Measurements from ENCODE around the gene LBHD2. TPM values are rescaled to one million over a fixed set of nuclear protein-coding genes. Genes with fewer than 3 reads are reported as not detected.

Gene LBHD2
- polyA plus RNA-seq, 1 donor from 2014 or later, result not detected

GRCh38 chr14:103096387-103096786 lies 12.4 kb downstream of the LBHD2 start:
- H2AFZ ChIP-seq (ENCODE audit: low read depth, low read length), result no peak overlapping the region

GRCh38 chr14:103097244-103097993 lies 13.4 kb downstream of the LBHD2 start:
- H3K9me3 ChIP-seq (ENCODE audit: low read length), result no peaks in the 10 kb centered on the region
- H2AFZ ChIP-seq (ENCODE audit: low read depth, low read length), result no peak overlapping the region
- H3K27me3 ChIP-seq (ENCODE audit: insufficient read depth, low read depth, low read length), result peaks cover 12% of the 10 kb centered on the region
- TF ChIP-seq EZH2 (IDR thresholded peaks at IDR 0.05; ENCODE audit: borderline replicate concordance, insufficient read depth, low read length, poor library complexity, severe bottlenecking) (no peak), RAD21 (conservative IDR thresholded peaks at IDR 0.05) (no peak), TAF1 (IDR thresholded peaks at IDR 0.05; ENCODE audit: low read depth) (no peak), MXI1 (conservative IDR thresholded peaks at IDR 0.05; ENCODE audit: poor library complexity, severe bottlenecking) (no peak), REST (IDR thresholded peaks at IDR 0.05; ENCODE audit: borderline replicate concordance) (no peak), POLR2AphosphoS5 (IDR thresholded peaks at IDR 0.05) (no peak), EP300 (conservative IDR thresholded peaks at IDR 0.05; ENCODE audit: poor library complexity, severe bottlenecking) (no peak), SMC3 (conservative IDR thresholded peaks at IDR 0.05; ENCODE audit: poor library complexity) (no peak)
- TF ChIP-seq, protein P1, sequence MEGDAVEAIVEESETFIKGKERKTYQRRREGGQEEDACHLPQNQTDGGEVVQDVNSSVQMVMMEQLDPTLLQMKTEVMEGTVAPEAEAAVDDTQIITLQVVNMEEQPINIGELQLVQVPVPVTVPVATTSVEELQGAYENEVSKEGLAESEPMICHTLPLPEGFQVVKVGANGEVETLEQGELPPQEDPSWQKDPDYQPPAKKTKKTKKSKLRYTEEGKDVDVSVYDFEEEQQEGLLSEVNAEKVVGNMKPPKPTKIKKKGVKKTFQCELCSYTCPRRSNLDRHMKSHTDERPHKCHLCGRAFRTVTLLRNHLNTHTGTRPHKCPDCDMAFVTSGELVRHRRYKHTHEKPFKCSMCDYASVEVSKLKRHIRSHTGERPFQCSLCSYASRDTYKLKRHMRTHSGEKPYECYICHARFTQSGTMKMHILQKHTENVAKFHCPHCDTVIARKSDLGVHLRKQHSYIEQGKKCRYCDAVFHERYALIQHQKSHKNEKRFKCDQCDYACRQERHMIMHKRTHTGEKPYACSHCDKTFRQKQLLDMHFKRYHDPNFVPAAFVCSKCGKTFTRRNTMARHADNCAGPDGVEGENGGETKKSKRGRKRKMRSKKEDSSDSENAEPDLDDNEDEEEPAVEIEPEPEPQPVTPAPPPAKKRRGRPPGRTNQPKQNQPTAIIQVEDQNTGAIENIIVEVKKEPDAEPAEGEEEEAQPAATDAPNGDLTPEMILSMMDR (IDR thresholded peaks at IDR 0.05; ENCODE audit: poor library complexity, severe bottlenecking), result no peak
- H3F3A ChIP-seq (ENCODE audit: insufficient read depth, low read length, poor library complexity, severe bottlenecking), result no peaks in the 10 kb centered on the region
- no peaks in the 10 kb centered on the region for H3K36me3 ChIP-seq (ENCODE audit: insufficient read depth, low read length)
- no peak overlapping the region for H3K27ac ChIP-seq (ENCODE audit: low read length)
- H3K9me2 ChIP-seq (ENCODE audit: insufficient read depth, low read length), result no peaks in the 10 kb centered on the region
- H3K4me3 ChIP-seq (ENCODE audit: low read length), result no peak overlapping the region
- H4K20me1 ChIP-seq (ENCODE audit: insufficient read depth), result no peaks in the 10 kb centered on the region
- H3K79me2 ChIP-seq (replicated peaks; ENCODE audit: insufficient read depth, low read length), result no peaks in the 10 kb centered on the region
- H3K4me2 ChIP-seq (ENCODE audit: low read length), result no peak overlapping the region
- H3K9ac ChIP-seq (ENCODE audit: low read length), result no peak overlapping the region

More at GRCh38 chr14:103096387-103096786, 12.4 kb downstream of the LBHD2 start:
- TF ChIP-seq TAF1 (IDR thresholded peaks at IDR 0.05; ENCODE audit: low read depth) (no peak), SMC3 (conservative IDR thresholded peaks at IDR 0.05; ENCODE audit: poor library complexity) (no peak), REST (IDR thresholded peaks at IDR 0.05; ENCODE audit: borderline replicate concordance) (no peak)
- Histone ChIP-seq H3K79me2 (replicated peaks; ENCODE audit: insufficient read depth, low read length) (no peaks in the 10 kb centered on the region), H3K9ac (ENCODE audit: low read length) (no peak overlapping the region), H3K4me3 (ENCODE audit: low read length) (no peak overlapping the region), H4K20me1 (ENCODE audit: insufficient read depth) (no peaks in the 10 kb centered on the region), H3K9me2 (ENCODE audit: insufficient read depth, low read length) (no peaks in the 10 kb centered on the region), H3F3A (ENCODE audit: insufficient read depth, low read length, poor library complexity, severe bottlenecking) (no peaks in the 10 kb centered on the region), H3K27ac (ENCODE audit: low read length) (no peak overlapping the region), H3K27me3 (ENCODE audit: insufficient read depth, low read depth, low read length) (peaks cover 2% of the 10 kb centered on the region), H3K36me3 (ENCODE audit: insufficient read depth, low read length) (no peaks in the 10 kb centered on the region), H3K9me3 (ENCODE audit: low read length) (no peaks in the 10 kb centered on the region), H3K4me2 (ENCODE audit: low read length) (no peak overlapping the region)

All from neural cell (in vitro differentiated cells).